DLD1 (cell line): ENCODE measurements around the gene NBEAL2.
"Not testable (repeated sequence)": the region's sequence is repeated elsewhere in the genome, so short reads cannot be mapped to it uniquely, and the experiment has no call there.

Experiments
- in situ Hi-C: cut with HindIII; loops from 2 replicates; pipeline ENCODE4 v1.10.0; 2017; ENCODE audit warnings: low sequenced_read_pairs

NBEAL2 gene

GRCh38 chr3:47008234-47008796, 28.8 kb downstream of the NBEAL2 start:
- in situ Hi-C loops = no loop called here

DNA sequence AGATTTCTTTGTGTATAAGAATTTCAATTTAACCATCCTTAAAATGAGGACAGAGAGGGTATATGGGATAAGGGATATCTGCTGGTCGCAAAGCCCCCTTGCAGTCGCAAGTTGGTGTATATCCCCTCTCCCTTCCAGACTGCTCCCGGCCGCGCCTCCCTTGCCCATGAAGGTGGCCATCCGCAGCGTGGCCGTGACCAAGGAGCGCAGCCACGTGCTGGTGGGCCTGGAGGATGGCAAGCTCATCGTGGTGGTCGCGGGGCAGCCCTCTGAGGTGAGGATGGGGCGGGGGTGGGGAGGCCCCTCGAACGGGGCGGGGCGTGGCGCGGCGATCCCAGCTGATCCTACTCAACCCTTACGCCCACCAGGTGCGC, 29.4 kb downstream of the NBEAL2 start:
- in situ Hi-C loops = no loop called here

GRCh38 chr3:47009225-47010110, 30.0 kb downstream of the NBEAL2 start:
- in situ Hi-C loops = no loop called here

DNA sequence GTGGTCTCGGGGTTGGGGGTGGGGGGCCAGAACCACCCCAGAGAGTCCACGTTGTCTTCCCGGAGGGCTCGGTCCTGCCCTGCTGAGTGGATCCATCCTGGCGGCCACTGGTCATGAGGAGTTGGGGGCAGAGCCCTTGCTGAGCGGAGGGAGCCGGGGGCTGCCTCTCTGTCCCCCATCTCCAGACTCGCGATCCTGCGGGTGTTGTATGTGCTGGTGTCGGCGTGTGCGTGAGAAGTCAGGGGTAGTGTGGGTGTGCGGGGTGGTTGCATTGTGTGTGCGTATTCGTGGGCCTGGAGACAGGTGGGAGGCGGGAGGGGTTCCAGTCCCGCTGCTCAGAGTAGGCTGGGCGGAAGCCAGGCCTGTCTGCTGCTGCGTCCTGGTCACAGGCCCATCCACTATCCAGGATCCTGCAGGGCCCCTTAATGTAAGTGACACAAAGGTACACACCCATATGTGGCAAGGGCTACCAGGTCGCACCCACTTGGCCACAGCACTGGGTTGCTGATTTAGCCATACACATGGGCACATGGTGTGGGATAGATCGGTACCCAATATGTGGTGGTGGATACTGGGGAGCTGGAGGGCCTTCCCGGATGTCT, 30.7 kb downstream of the NBEAL2 start:
- in situ Hi-C loops = no loop called here

DNA sequence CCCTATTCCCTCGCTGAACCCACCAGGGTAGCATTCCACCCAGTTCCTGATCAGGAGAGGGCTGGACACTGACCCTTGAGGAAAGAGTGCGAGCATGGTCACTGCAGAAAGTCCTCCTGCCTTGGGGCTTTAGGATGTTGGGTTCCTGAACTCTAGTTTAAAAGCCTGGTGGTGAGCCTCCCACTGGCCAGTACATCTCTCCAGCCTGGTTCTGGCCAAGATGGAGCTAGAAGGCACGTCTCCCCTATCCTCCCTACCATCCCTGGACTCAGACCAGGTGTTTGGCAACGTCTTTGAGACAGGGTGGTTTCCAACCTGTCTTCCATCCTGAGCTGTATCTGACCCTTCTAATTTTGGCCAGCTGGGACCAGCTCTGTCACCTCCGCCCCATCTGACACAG, 31.4 kb downstream of the NBEAL2 start:
- in situ Hi-C loops = no loop called here

DNA sequence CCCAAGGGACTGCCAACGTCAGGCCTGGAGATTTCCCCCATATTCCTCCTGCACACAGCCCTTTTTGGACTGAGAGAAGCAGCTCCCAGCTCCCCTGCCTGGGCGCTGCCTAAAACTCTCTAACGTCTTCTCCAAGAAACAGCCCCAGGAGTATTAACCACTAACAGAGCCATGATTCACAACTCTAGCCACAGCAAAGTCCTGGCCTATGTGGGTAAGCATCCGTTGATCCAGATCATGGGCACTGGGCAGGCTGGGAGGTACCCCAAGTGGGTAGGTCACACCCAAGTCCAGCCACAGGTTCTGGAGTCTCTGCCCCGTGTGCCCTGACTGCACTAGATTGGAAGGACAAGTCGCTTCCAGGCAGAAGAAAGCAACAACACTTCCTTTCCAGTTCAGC, 31.9 kb downstream of the NBEAL2 start:
- in situ Hi-C loops = no loop called here

- in situ Hi-C loops = no loop called here
Observed at GRCh38 chr3:47012342-47013230, 33.1 kb downstream of the NBEAL2 start.

GRCh38 chr3:47013231-47013630, 33.8 kb downstream of the NBEAL2 start:
- in situ Hi-C loops = no loop called here

DNA sequence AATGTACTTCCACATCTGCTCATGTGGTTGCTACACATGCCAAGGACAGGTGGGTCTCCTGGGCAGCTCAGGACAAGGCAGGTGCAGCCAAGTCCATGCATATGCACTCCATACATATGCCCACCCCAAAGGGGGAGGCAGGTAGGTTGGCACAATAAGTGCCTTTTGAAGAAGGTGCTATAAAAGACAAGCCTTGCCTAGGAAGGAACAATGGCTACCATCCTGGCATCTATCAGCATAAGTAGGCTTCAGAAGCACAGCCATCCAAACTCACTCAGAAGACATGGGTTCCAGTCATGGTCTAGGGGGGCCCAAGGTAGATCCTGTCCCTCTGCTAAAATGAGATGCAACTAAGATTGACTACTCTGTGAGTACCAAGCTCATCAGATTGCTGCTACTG, 34.6 kb downstream of the NBEAL2 start:
- in situ Hi-C loops = no loop called here

DNA sequence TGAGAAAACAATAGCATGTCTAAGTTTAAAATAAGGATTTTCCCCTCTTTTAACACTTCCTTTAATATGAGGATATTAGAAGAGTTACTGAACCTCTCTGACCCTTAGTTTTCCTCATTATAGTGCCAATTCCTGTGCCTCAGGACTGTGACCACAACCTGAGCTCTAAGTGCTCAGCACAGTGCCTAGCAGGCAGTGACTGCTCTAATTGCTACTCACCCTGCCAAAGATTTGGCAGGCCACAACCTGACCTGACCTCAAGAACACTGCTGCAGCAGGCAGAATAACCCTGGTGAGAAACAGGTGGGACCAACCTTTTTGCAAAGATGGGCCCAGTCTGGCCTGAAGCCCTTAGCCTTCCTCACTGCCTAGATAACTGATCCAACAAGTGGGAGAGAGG, 35.7 kb downstream of the NBEAL2 start:
- in situ Hi-C loops = no loop called here

GRCh38 chr3:47016086-47016933, 36.8 kb downstream of the NBEAL2 start:
- in situ Hi-C loops = no loop called here

- in situ Hi-C loops = no loop called here
Observed at GRCh38 chr3:47016934-47017435, 37.5 kb downstream of the NBEAL2 start.

DNA sequence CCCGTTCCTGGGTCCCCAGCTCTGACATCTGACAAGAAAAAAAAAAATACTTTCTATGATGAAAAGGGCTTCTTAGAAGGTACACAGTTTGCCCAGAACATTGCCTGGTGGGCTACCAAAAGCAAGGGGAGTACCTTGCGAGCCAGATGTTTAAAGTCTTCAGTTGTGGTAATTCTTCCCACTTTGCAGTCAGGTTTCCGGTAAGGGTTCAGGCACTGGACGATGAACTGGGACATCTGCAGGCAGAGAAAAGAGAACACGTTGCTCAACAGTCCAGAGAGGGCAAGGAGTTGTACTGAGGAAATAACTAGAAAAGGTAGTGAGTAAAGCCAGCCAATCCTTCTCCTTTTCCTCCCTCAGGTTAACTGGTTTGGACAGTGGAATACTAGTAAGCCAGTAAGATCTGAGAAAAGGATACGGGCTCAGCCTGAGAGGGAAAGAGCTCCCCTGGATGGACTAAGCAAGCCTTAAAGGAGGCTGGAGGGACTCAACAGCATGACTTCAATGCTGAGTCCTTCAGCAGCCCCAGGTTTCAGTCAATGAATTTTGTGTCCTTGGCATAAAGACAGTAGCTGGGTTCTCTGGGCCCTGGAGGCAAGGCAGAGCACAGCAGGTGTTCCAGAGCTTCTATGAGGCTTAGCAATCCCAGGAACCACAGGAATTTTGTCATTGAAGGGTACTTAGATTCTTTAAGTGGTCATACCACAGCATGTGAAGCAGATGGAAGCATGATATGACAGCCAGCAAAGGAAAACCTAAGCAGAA, 38.2 kb downstream of the NBEAL2 start:
- in situ Hi-C loops = no loop called here

- in situ Hi-C loops = no loop called here
Observed at GRCh38 chr3:47018269-47018611, 38.8 kb downstream of the NBEAL2 start.

DNA sequence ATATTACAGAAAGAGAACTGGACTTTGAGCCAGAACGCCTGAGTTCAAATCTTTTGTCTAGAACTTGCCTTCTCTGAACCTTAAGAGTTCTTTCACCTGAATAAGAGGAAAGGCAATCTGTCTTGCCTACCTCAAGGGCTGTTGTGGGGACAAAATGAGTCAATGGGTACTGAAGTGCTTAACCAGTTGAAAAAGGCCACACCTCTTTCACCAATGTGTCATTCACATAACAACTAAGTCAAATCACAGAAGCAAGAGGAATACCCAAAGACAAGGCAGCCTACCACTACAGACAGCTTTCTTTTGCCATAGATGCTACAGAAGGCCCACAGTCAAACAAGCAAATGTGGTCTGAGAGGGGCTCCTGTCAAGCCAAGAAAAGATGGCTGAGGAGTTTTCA, 39.7 kb downstream of the NBEAL2 start:
- in situ Hi-C loops = no loop called here

DNA sequence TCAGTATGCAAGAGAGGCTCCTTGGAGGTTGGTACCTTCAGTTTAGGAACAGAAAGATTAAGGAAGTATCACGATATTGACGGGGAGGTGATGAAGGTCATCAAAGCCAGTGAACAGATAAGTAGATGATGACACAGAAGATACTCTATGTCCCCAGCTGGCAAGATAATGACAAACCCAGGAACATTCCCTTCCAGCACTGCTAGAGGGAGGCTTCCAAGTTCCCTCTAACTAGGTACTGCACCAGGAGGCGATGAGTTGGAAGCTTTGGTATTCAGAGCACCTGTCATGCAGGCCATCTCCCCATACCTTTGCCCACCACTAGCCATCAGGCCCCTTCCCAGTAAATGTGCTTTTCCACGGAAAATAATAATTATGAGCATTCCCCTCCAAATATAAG, 40.8 kb downstream of the NBEAL2 start:
- in situ Hi-C loops = no loop called here

DNA sequence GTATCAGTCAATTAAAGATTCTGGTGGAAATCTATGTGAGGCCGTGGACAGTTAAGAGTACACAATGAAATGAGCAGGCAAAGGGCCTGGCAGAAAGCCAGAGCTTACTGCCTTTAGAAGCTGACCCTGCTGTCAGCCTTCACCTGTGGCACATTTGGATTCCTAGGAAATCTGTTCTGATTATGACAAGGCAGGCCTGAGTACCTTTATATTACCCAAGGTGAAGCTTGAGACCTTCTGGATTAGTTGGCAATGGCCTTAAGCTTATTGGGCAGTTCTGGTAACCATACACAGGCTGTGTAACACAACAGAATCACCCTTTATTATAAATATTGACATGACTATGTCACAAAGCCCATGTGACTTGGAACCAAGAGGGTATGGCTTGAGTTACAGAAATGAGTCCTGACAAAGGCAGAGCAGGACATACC, 43.2 kb downstream of the NBEAL2 start:
- in situ Hi-C loops = no loop called here

DNA sequence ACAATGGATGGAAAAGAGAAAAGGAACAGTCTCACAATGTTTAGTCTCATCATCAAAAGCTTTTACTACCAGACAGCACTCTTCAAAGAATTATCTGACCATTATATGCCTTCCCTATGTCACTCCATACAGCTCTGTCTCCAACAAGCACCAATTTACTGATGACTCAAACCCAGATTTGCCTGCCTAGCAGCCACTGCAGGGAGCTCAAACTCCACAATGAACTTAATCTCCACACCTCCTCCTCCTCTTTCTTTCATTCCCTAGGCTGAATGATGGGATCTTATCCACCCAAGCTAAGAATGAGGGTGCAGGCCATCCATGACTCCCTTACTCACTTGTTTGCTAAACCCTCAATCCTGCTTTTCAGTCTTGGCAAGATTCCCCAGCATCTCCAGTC, 45.5 kb downstream of the NBEAL2 start:
- in situ Hi-C loops = no loop called here

DNA sequence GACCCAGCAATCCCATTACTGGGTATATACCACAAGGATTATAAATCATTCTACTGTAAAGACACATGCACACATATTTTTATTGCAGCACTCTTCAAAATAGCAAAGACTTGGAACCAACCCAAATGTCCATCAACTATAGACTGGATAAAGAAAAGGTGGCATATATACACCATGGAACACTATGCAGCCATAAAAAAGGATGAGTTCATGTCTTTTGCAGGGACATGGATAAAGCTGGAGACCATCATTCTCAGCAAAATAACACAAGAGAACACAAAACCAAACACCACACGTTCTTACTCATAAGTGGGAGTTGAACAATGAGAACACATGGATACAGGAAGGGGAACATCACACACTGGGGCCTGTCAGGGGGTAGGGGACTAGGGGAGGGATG, 47.0 kb downstream of the NBEAL2 start:
- in situ Hi-C loops = not testable (repeated sequence)
